GM19025 (cell line): ENCODE measurements around the gene C10orf62.
"Not testable (repeated sequence)": the region's sequence is repeated elsewhere in the genome, so short reads cannot be mapped to it uniquely, and the experiment has no call there.

Source experiments
- ATAC-seq: cut with Tn5 transposase; IDR thresholded peaks from one replicate; pipeline ENCODE4 v1.9.1; 2021; ENCODE audit warnings: mild to moderate bottlenecking, low read depth, moderate library complexity; ENCODE audit not compliant: unreplicated experiment

The C10orf62 gene

GRCh38 chr10:97589479-97589878 is at the start of gene C10orf62:
Gene C10orf62 (plus strand): TSS chr10:97589721. CDS start chr10:97589898, 177 bp downstream.
- ATAC-seq: no peak

GRCh38 chr10:97540669-97541500 is 48.6 kb upstream of the C10orf62 start:
- ATAC-seq: no peak

- no peak for ATAC-seq
Measured at GRCh38 chr10:97542169-97543024, 47.1 kb upstream of the C10orf62 start.

- ATAC-seq: no peak
Measured at GRCh38 chr10:97543025-97543546, 46.4 kb upstream of the C10orf62 start.

GRCh38 chr10:97546456-97547270 is 42.9 kb upstream of the C10orf62 start:
- no peak for ATAC-seq

- no peak for ATAC-seq
Measured at GRCh38 chr10:97547271-97547600, 42.3 kb upstream of the C10orf62 start.

GRCh38 chr10:97547962-97548361 is 41.6 kb upstream of the C10orf62 start:
- no peak for ATAC-seq

GRCh38 chr10:97548828-97549455 is 40.6 kb upstream of the C10orf62 start:
- no peak for ATAC-seq

GRCh38 chr10:97549587-97550322 is 39.8 kb upstream of the C10orf62 start:
- ATAC-seq: no peak

GRCh38 chr10:97550336-97551149 is 39.0 kb upstream of the C10orf62 start:
- no peak for ATAC-seq

- ATAC-seq: no peak
Measured at GRCh38 chr10:97551271-97551670, 38.2 kb upstream of the C10orf62 start.

GRCh38 chr10:97553575-97554031 is 35.9 kb upstream of the C10orf62 start:
- no peak for ATAC-seq

- not testable (repeated sequence) for ATAC-seq
Measured at GRCh38 chr10:97554336-97554735, 35.2 kb upstream of the C10orf62 start.

GRCh38 chr10:97555541-97555940 is 34.0 kb upstream of the C10orf62 start:
- ATAC-seq: not testable (repeated sequence)

- ATAC-seq: not testable (repeated sequence)
Measured at GRCh38 chr10:97560731-97561381, 28.7 kb upstream of the C10orf62 start.

GRCh38 chr10:97561386-97562077 is 28.0 kb upstream of the C10orf62 start:
- ATAC-seq: not testable (repeated sequence)

GRCh38 chr10:97562329-97562728 is 27.2 kb upstream of the C10orf62 start:
- not testable (repeated sequence) for ATAC-seq
